Dedifferentiated amniotic fluid mesenchymal stem cell (primary cell): ENCODE results near the gene PNPLA1.
A peak's percentile ranks its signal among the peaks of the same experiment; 100 is the strongest.
"Not testable (repeated sequence)": the region's sequence is repeated elsewhere in the genome, so short reads cannot be mapped to it uniquely, and the experiment has no call there.

Source experiments
- DNase-seq: peaks from one replicate; pipeline ENCODE4 v3.0.0-alpha.2; 2016; ENCODE audit errors: extremely low spot score

PNPLA1 gene

DNA sequence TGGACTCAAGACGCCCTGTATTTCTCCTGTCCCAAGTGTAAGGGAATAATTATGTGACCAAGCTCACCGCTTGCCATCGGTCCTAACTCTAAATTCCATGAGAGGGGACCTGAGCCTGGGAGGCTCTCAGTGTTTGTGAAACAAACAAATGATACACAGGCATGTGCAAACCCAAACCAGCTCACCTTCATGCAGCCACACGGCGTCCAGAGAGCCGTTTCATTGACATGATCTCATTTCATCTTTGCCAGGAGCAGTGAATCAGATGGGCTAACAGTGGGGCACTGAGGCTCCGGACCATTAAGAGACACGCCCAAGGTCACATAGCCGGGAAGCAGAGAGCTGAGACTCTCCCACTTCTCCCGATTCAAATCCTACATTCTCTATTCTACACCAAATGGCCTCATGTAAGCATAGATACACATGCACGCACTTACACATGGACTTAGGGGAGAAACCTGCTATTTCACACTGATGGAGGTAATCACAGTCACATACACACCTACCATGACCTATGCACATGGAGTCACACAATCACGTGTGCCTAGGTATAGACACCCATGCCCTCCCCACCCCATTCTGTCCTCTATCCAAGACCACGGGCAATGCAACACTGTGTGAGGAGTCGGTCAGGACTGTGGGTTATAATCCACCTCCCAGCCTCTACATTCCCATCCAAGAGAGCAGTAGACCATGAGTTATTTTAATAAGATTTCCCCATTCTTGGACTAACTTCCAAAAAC, 65.8 kb downstream of the PNPLA1 start:
- no peak for DNase-seq

DNA sequence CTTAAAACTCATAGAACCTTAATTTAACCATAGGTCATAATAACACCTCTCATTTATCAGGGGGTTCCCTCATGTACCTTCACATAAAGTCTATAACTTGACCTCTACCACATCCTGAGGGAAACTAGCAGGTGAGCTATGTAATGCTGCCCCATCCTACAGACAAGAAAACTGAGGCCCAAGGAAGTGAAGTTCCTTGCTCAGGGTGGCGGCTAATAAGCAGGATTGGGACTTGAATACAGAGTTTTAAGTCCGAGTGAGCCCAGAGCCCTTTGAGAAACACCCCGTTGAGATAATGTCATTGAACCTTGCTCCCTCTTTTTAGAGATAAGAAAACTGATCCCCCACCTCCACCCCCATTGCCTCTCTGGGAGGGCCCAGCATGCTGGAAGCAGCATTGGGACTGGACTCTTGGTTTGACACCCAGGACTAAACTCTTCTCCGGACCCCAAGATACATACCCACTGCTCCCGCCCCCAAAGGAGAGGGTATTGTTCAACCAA, 66.4 kb downstream of the PNPLA1 start:
- DNase-seq: no peak

DNA sequence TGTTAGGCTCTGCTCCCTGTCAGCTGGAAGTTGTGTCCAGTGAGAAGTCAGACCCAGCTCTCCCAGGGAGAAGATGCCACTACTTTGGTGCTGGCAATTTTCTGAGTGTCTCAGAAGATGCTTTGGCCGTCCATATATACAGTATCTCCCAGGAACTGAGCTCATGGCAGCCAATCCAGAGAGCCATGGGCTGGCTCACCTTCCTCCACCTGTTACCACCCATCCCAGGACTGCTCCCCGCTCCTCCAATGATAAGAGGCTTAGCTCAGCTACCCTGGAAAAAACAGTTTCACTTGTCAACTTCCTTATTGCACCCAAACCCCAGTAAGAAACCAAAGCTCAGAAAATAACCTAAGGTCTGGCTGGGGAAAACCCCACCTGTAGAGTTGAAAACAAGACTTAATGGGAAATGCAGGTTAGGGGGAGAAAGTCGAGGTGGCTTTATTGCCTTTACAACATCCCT, 67.0 kb downstream of the PNPLA1 start, which contains the start of gene BNIP5:
Gene BNIP5, minus strand, starts transcription at position 110 of the 463 bp plus-strand sequence. CDS start 6,198 bp downstream, outside the sequence.
- no peak for DNase-seq

DNA sequence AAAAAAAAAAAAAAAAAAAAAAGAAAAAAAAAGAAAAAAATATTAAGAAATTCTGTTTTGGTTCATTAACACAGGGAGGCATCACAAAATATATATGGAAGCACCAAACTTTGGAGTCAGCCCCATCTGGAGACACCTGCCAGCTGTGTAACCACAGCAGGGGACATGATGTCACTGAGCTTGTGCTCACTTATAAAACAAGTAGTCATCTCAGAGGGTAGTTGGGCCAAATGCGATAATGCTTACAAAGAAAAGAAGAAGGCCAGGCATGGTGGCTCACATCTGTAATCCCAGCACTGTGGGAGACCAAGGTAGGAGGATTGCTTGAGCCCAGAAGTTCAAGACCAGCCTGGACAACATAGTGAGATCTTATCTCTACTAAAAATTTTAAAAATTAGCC, 68.0 kb downstream of the PNPLA1 start:
- no peak for DNase-seq

DNA sequence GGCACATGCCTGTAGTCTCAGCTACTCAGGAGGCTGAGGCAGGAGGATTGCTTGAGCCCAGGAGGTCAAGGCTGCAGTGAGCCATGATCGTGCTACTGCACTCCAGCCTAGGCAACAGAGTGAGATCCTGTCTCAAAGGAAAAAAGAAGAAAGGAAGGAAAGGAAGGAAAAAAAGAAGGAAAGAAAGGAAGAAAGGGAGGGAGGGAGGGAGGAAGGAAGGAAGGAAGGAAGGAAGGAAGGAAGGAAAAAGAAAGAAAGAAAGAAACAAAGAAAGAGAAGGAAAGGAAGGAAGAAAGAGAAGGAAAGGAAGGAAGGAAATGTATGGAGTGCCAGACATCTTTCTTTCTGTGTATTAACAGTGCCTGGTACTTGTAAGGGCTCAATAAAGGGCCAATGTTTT, 68.4 kb downstream of the PNPLA1 start:
- not testable (repeated sequence) for DNase-seq

DNA sequence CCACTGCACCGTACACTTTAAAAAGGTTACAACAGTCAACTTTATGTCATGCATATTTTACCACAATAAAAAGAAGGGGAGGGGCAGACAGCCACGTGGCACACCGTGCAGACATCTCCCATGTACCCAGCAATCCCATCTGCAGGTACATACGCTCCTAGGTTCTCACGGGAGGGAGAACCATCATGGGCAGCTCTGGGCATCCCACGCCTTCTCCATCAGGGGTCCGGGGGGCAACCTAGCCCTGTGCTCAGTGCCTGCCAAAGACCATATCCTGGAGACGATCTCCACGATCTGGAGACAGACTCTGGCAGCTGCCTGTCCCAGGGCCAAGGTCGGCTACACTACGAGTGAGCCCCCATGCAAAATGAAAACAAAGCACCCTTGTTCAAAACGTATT, 69.3 kb downstream of the PNPLA1 start:
- DNase-seq: no peak

DNA sequence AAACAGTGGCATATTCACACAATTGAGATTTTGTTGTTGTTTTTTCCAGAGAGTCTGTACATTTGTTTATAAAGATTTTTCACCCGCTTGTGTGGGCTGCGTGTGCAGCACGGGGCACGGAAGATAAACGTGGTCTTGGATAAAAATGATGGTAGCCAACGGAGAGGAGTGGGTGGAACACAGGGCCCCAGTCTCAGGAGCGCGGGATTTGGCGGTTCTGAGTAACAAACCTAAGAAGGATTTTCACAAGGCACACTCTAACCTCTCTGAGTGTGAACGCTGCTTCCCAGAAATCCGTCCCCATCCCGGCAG, 70.4 kb downstream of the PNPLA1 start:
- DNase-seq: no peak

DNA sequence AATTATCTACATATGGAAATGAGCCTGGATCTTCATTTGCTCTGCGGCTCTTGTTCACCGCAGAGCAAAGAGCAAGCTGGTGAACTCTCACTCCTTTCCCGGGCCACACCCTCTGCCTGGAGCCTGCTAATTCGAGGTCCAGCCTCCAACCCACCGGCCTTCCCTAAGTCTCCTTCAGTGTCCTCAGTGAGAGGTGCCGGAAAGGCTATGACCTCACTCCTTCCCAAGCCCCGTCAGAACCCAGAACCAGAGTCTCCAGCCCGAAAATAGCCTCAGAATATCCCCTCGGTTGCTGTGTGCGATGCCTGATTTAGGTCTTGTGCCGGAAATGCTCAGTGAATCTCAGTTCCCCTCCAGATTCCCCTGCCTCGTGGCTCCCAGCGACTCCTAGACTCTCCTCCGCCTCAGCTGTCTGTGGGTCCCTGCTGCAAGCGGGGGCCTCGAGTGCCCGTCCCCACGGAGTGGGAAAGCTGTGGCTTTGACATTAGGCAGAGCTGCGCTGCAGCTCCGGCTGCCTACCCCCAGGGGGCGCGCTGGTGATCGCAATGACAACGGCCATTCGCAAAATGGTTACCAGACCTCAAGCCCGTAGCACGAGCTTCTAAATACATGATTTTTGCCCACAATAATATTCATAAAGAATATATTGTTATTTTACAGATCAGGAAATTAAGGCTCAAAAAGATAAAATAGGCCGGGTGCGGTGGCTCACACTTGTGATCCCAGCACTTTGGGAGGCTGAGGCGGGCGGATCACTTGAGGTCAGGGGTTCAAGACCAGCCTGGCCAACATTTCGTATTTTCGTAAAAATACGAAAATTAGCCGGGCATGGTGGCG, 71.0 kb downstream of the PNPLA1 start:
- peak; percentile 44 for DNase-seq

DNA sequence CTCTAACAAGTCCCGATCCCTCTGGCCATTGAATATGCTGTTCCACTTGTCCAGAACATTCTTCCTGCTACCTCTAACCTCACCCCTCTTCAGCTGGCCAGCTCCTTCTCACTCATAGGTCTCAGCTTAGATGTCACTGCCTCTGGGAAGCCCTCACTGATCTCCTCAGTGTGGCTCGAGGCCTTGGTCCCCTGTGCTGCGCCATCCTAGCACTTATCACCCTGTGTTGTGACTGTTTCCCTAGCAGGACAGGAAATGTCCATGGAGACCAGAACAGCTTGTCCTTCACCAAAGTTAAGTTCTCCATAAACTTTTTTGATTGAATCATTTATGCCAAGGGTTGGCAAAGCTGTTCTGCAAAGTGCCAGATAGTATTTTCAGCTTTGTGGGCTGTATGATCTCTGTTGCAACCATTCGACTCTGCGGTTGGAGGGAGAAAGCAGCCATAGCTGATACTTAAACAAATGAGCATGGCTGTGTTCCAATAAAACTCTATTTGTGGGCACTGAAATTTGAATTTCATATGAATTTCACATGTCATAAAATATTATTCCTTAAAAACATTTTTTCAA, 73.3 kb downstream of the PNPLA1 start:
- no peak for DNase-seq

DNA sequence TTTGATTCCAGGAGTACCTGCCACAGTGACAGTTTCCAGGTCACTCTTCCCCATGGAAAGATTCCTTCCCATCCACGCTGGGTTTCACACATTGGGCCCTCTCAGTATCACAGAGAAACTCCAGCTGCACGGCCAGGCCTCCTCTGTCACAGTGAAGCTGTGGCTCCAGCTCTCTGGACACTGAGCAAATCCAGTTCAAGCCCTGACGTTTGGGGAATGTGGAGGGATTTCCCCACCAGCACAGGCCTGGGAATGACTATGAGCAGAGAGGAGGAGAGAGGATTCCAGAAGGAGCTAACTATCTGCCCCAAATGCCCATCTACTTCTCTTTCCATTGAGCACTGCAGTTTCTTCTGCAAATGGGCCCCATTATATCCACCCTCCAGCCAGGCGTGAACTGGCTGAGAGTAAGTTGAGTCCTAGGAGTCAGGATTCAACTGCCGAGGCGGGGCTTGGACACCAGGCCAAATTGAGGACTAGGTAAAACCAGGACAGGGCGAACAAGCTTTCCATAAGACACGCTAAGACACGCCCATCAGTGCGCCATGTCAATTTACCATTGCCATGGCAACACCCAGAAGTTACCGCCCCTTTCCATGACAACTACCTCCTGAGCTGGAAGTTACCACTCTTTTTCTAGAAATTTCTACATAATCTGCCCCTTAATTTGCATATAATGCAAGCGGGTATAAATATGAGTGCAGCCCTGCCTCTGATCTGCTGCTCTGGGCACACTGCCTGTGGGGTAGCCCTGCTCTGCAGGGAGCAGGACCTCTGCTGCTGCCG, 76.0 kb downstream of the PNPLA1 start:
- no peak for DNase-seq

DNA sequence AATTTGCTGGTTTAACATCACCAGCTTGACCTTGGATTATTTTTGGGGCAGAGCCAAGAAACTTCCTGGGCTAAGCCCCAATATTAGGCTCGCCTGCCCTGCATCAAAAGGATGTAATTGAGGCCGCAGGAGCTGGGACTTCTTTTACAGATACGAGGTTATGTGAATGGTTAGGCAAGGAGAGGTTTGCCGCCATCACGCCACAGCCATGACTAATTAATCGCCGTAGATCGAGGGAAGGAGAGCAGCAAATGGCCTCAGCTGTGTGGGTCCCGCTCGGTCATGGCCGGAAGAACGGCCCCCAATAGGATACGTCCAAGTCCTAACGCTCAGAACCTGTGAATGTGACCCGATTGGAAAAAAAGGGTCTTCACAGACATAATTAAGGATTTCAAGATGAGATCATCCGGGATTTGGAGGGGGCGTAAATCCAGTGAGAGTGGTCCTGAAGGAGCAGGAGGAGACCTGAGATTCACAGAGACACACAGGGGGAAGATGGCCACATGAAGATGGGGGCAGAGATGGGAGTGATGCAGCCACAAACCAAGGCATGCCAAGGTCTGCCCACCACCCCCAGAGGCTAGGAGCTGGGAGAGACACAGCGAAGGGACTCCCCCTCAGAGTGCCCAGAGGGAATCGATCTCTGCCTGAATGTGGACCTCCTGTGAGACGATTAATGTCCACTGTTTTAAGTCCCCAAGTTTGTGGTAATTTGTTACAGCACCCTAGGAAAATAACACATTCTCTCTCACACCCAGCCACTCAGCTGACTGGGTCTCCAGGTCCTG, 76.8 kb downstream of the PNPLA1 start:
- no peak for DNase-seq

DNA sequence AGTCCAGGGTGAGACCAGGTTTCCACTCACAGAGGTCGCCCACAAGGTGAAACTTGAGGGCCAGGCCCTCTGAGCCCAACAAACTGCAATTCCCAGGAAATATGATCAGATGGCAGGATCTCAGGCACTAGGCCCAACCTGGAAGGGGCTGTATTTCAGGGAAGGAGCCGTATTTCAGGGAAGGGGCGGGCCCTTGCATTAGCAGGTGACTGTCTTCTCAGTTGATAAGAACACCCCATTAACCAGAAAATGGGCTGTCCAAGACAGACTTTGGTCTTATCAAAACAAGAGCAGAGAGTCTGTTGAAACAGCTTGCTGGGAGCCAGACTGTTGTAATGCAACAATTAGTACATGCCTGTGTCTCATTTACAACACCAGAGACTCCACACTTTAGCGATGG, 77.8 kb downstream of the PNPLA1 start:
- no peak for DNase-seq

DNA sequence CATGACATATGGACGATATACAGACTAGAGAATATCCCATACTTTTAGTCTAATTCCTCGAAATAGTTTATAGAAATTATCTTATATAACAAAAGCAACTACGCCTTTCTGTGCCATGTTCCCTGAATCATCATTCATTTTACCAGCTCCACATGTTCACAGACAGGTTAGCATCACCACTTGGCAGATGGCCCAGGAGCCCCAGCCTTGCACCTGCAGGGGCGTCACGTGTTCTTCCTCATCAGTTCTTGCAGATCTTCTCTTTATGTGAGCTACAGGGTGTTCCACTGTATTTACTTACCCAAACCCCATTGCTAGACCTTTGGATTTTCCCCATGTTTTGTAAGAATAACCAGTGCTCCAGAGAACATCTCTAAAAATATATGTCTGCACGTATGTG, 79.4 kb downstream of the PNPLA1 start:
- no peak for DNase-seq

DNA sequence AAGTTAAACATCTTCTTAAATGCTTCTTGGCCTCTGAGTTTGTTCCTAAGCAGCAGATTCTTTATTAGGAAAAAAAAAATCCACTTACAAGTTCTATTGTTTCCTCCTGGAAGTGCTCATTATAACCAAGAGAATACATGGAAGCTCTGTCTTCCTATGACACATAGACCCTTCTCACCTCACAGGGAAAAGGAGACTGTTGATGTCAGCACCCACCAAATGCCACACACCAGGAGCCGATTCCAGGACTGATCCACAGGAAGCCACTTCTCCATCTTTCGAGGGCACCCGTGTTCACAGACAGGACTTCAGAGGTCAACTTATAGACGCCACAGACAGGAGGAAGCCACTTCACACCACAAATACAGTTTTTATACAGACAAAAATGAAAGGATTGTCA, 80.2 kb downstream of the PNPLA1 start:
- DNase-seq: no peak

DNA sequence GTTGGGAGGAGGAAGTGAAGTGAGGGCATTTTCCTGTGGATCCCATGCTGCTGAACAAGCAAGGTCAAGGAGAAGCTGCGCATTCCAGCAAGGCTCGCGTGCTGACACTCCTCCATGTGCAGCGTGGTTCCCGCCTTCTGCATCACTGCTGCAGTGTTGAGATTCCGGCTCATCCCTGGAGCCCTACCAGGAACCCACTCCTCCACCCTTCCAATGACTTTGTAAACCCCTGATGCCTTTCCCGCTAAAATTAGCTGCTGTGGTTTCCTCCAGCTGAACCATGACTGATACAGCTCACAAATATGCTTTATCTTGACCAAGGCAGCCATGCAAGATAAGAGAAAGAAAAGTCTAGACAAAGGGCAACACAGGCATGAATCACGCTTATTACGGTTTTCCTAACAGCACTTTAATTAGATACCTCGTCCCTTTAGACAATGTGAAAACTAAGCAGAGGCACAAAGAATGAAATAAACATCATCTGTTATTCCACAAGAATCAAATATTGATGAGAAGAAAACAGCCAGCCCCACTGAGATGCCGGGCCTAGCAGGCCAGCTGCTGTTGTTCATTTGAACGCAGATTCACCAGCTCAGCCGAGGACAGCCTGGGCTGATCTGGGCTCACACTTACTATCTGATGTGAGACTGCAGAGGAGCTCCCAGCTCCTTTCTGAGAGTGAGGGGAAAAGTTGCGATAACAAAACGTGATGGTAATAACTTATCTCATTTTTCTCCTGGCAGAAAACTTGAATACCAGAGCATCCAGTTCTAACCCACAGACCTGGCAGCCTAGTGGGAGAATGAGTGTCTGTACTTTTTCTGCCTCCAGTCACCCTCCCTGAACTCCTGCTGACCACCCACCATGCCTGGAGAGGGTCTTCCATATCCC, 81.1 kb downstream of the PNPLA1 start:
- no peak for DNase-seq

DNA sequence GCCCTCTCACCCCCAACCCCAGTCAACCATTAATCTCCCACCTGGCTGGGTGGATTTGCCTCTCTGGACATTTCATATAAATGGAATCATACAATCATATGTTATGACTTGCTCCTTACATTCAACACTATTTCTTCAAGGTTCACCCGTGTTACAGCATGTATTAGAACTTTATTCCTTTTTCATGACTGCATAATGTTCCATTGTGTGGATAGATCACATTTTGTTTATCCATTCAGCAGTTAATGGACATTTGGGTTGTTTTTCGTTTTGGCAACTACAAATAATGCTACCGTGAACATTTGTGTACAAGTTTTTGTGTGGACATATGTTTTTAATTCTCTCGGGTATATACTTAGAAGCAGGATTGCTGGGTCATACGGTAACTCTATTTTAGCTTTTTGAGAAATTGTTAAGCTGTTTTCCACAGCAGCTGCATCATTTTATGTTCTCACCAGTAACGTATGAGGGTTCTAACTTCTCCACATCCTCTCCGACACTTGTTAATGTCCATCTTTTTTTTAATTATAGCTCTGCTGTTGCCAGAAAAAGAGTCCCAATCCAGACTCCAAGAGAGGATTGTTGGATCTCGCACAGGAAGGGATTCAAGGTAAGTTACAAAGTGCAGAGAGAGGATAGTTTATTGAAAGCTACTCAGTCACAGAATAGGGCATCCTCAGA, 82.8 kb downstream of the PNPLA1 start:
- DNase-seq: no peak

DNA sequence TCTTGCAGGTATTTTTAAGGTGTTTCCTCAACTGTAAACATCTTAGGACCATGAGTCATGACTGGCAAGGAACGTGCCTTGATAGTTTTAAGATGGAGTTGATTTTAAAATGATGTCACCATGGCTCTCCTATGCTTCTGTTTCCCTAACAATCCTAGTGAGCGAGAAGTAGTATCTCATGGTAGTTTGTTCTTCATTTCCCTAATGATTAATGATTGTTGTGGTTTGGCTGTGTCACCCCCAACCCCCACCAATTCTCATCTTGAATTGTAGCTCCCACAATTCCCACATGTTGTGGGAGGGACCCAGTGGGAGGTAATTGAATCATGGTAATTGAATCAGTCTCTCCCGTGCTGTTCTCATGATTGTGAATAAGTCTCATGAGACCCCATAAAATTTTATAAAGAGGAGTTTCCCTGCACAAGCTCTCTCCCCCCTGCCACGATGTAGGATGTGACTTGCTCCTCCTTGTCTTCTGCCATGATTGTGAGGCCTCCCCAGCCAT, 83.6 kb downstream of the PNPLA1 start:
- no peak for DNase-seq

DNA sequence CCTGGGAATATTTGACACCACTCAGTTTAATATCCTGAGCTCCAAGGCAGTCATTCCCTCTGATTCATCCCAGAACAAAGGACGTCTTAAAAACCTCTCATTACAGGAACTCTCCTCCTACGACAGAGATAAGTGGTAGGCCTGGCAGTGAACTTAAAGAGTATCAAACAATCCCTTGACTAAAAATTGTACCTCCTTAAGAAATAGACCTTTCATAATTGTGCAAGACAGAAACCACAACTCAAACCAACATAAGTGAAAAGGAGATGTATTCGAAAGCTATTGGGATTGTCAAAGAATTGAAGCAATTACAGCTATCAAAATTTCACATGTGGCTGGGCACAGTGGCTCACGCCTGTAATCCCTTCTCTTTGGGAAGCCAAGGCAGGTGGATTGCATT, 86.0 kb downstream of the PNPLA1 start:
- DNase-seq: no peak

DNA sequence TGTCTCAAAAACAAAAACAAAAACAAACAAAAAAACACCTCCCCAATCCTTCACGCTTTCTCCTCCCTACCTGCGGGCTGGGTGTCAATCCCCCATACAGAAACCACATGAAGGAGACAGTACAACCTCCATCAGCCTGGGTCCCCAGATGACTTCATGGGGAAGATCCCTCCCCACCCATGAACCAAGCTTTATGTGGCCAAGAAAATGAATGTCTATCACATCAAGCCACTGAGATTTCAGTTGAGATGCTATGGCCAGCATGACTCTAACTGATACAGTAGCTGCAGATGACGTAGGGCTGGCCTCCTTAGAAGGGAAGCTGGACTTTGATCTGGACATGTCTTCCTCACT, 88.0 kb downstream of the PNPLA1 start:
- DNase-seq: no peak
